HG03159 (cell line): ENCODE data around the gene RCOR2.

ENCODE experiments used
- ATAC-seq: cut with Tn5 transposase; IDR thresholded peaks from one replicate; pipeline ENCODE4 v1.9.1; 2021; ENCODE audit warnings: mild to moderate bottlenecking, moderate library complexity; ENCODE audit not compliant: unreplicated experiment

Gene RCOR2

GRCh38 chr11:63907808-63908530 is 9.0 kb downstream of the RCOR2 start:
- ATAC-seq = no peak

- no peak for ATAC-seq
These were observed 9.9 kb downstream of the RCOR2 start for GRCh38 chr11:63907063-63907462.

GRCh38 chr11:63906585-63906984 is 10.4 kb downstream of the RCOR2 start:
- no peak for ATAC-seq

GRCh38 chr11:63906087-63906486 is 10.9 kb downstream of the RCOR2 start:
- no peak for ATAC-seq

GRCh38 chr11:63905179-63905578 is 11.8 kb downstream of the RCOR2 start:
- no peak for ATAC-seq

GRCh38 chr11:63904743-63905142 is 12.2 kb downstream of the RCOR2 start:
- no peak for ATAC-seq

- ATAC-seq = no peak
These were observed 13.1 kb downstream of the RCOR2 start for GRCh38 chr11:63903884-63904283.

GRCh38 chr11:63901660-63902059 is 15.3 kb downstream of the RCOR2 start:
- no peak for ATAC-seq

GRCh38 chr11:63897459-63898146 is 19.4 kb downstream of the RCOR2 start:
- no peak for ATAC-seq

- ATAC-seq = no peak
These were observed 20.9 kb downstream of the RCOR2 start for GRCh38 chr11:63896071-63896470.

- ATAC-seq = no peak
These were observed 23.6 kb downstream of the RCOR2 start for GRCh38 chr11:63893355-63893754.

GRCh38 chr11:63892228-63892627 is 24.7 kb downstream of the RCOR2 start:
- no peak for ATAC-seq

- ATAC-seq = no peak
These were observed 26.6 kb downstream of the RCOR2 start for GRCh38 chr11:63890368-63890767.

- ATAC-seq = no peak
These were observed 27.6 kb downstream of the RCOR2 start for GRCh38 chr11:63889344-63889743.

- ATAC-seq = peak; percentile 74
These were observed 28.5 kb downstream of the RCOR2 start for GRCh38 chr11:63888170-63889086.

- ATAC-seq = no peak
These were observed 29.5 kb downstream of the RCOR2 start for GRCh38 chr11:63887386-63887999.

- no peak for ATAC-seq
These were observed 32.6 kb downstream of the RCOR2 start for GRCh38 chr11:63884196-63884932.

- ATAC-seq = no peak
These were observed 33.2 kb downstream of the RCOR2 start for GRCh38 chr11:63883791-63884190.

GRCh38 chr11:63882555-63883242 is 34.3 kb downstream of the RCOR2 start:
- ATAC-seq = no peak

GRCh38 chr11:63880403-63880790 is 36.6 kb downstream of the RCOR2 start:
- no peak for ATAC-seq
